ENCODE data around the gene HAND1.

HAND1 gene

DNA sequence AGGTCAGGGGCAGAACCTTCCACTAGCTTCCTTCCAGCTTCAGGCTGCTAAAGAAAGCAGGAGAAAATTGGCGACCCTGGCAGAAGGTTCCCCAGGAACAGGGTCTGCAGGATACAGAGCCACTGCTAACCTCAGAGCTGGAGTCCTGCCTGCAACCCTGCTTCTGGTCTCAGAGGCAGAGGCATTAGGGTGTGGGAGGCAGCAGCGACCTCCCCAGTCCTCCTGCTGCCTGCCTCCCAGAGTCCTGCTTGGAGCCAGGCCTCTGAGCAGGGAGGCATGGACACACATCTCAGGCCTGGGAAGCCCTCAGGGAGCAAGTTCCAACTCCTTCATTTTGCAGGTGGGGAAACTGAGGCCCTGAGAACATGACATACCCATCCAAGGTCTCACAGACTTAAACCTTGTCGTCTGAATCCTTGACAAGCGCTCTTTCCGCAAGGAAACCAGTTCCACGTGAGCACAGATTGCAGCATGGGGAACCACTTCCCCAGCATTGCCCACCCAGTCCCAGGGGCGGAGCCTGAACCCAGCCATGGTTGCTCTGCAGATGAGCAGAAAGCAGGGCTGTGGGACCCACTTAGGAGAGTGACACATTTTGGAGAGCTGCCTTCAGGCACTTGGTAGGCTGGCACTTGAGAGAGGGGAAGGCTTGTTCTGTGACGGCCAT lies 28.2 kb upstream of the HAND1 start:
- no peak for DNase-seq (ENCODE audit: low read depth, low spot score)

DNA sequence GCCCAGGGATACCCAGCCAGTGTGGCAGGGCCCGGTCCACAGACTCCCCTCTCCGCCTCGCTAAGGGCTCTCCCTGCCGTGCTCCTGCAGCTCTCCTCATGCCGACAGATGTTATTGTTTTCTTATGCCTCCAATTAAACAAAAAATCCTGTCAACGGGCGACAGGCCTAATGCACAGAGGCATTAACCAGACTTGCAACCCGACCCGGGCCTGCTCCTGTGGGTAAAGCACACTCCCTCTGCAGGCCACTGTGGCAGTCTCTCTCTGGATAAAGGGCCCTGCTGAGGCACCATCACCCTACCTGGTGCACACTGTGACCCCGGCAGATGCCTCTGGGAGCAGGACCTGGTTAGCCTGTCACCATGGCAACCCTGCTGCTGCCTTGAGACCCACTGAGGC lies 27.5 kb upstream of the HAND1 start:
- no peak for DNase-seq (ENCODE audit: low read depth, low spot score)

DNA sequence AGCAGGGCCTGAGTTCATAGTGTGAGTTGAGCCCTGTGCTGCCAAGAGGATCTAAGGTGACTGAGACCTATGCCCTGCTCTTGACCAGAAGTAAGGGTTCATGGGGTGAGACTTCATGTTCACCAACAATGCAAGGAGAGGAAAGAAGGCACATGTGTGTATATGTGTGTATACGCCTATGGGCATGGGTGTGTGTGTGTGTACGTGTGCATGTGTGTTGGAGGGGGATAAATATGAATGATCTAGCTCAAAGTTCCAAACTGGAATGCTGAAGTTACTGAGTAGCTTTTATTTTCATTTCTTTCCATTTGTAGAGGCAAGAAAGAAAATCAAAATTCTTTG lies 25.6 kb upstream of the HAND1 start:
- no peak for DNase-seq (ENCODE audit: low read depth, low spot score)

DNA sequence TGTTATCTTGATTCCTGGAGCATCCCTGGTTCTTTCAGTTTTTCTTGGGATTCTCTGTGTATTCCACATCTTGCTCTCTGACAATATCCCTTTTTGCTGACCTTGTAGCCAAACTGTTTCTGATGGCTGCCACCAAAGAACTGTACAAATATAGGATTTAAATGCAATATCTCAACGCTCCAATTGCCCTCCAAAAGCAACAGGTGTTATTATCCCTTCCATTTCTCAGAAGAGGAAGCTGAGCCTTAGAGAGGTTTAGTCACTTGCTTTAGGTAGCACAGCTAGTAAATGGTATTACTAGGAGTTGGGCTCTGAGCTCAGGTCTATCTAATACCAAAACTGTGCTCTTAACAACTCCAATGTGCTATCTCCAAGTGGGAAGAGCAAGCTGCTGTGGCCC lies 24.2 kb upstream of the HAND1 start:
- no peak for DNase-seq (ENCODE audit: low read depth, low spot score)

DNA sequence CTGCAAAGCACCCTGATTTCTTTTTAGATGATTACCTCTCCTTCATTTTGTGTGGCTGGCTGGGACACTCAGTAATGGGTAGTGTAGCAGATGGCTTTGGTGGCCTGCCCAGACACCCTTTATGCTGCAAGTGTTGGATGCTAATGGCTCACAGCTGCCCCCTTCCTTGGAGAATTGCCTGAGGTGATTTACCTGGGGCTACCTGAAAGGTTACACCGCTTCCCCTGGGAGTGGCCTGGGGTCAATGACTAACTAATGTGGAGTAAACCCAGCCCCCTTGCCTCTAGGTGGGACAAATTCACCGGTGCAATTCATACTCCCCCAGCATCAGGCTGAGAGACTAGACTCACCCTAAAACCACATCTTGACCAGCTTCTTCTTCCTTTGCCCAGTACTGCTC lies 23.5 kb upstream of the HAND1 start:
- no peak for DNase-seq (ENCODE audit: low read depth, low spot score)

DNA sequence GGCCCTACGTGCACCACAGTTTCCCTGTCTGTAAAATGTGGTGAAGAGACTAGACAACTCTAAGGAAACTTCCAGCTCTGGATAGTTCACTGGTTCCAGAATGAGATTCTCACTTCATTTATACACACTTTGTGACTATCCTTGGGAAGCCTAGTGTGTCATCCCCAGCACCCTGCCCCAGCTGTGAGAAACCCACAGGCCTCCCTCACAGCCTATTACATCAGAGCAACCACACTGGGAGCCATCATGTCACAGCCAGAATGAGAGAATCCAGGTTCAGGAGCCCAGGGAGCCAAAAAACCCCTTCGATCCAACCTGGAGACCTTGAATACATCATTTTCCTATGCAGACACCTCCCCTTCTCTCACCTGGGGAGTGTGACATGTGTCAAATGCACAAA lies 21.0 kb upstream of the HAND1 start:
- no peak for DNase-seq (ENCODE audit: low read depth, low spot score)

DNA sequence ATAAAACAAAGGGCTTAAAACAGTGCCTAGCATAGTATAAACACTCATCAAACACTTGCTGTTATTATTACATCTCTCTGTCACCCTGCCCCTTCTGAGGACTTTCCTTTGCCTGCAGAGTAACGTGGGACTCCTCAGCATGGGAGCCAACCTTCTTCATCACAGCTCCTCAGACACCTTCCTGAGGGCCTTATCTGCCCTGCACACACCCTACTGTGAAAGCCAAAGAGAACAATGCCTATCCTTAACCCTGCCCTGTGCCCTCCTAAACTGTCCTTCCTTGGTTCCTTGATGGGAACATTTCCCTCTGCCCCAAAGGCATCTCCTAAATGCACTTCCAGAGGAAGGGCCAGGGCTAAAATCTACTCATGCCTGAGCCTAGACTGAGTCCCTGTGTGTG lies 20.6 kb upstream of the HAND1 start:
- no peak for DNase-seq (ENCODE audit: low read depth, low spot score)

DNA sequence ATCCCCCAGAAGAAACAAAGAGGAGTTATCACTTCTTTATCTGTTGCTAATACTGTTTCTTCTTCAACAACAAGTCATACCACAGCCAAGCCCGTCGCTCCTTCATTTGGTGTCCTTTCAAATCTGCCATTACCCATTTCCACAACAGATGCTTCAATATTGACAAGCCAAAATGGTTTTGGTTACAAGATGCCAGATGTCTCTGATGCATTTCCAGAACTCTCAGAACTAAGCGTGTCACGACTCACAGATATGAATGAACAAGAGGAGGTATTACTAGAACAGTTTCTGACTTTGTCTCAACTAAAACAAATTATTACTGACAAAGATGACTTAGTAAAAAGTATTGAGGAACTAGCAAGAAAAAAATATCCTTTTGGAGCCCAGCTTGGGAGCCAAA lies 16.0 kb upstream of the HAND1 start:
- no peak for DNase-seq (ENCODE audit: low read depth, low spot score)

DNA sequence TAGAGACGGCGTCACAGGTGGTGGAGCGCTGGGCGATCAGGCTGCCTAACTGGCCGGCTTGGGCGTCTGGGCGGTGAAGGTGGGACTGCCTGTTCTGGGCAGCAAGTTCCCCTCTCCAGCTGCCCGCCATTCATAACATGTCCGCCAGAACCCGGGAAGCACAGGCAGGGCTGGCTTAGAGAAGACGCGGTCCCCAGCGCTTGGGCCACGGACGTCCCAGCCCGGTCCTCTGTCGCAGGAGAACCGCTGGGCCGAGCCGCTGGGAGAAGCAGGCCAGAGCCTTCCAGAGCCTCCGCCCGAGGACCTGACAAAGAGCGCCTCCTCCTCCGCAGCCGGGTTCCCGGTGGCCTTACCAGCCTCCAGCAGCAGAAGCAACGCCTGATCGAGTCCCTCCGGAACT lies 15.2 kb upstream of the HAND1 start:
- no peak for DNase-seq (ENCODE audit: low read depth, low spot score)

DNA sequence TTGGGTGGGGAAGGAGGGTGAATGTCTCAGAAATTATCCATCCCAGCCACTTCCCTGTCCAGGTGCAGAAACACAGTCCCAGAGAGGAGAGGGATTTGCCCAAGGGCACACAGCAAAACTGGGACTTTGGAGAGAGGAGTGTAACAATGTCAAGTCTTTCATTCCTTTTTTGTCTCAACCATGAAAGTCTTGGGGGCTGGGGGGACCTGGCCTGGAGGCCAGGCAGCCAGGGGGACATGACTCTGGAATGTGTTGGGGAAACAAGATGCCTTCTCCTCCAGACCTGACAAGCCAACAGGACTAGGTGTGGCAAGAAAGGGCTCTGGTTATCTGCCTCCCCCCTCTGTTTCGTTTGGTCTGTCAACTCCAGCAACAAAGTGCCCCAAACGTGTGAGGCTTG lies 13.9 kb upstream of the HAND1 start:
- DNase-seq (ENCODE audit: low read depth, low spot score) = no peak

DNA sequence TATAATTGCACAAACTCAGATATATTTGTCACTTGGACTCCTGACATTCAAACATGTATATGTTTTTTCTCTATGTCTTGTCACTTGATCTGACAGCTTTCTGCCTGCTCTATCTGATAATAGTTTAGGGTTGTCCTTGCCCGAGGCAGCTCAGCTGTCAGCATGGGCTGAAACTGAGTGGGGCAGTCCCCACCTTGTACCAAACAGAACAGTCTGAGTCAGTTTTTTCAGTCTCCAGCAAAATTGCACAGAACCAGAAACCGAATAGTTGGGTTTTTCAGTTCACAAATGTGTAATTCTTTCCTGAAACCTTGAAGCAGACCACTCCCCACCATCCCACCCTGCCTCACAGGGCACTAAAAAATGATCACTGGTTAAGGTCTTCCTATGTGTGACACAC lies 9.5 kb upstream of the HAND1 start:
- DNase-seq (ENCODE audit: low read depth, low spot score) = no peak

DNA sequence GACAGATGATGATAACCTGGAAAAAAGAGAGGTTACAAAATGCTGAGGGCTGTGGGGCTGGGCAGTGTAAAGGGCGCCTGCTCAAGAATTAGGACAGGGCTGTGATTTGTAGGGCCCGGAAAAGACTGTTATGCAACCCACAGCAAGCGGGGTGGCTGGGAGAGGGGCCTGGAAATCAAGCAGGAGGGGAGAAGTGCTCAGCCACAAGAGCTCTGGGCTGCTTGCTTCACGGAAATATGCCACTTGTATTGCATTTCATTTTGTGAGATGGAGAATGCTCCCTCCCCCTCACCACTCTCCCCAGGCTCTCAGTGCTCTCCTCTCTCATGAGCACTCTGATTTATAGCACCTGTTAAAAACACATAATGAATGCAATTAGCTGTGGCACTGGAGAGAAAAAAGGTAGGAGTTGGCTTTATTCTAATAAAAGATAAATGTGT lies 8.4 kb upstream of the HAND1 start:
- no peak for DNase-seq (ENCODE audit: low read depth, low spot score)

DNA sequence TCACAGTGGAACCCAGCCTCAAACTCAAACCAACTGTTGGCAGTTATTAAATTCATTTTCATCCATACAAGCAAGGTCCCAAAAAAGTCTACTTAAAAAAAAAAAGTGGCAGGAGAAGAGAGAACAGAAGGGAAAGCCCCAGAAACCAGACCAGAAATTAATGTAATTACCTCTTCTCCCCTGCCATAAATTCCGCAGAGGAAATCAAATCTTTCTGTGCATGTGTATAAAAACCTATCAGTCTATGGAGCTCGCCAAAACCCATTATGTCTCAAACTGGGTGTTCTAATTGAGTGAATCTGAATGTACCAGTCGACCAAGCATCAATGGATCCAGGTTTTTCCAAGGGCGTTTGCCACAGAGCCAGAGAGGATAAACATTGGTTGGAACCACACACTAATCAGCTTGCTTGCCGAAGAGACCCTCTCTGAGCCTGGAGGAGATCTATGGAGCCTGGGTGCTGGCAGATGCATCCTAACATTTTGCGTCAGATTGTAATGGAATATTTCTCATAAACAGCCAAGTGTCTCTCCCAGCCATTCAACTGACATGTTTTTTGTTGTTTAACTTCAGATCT lies 7.9 kb upstream of the HAND1 start:
- DNase-seq (ENCODE audit: low read depth, low spot score) = no peak

DNA sequence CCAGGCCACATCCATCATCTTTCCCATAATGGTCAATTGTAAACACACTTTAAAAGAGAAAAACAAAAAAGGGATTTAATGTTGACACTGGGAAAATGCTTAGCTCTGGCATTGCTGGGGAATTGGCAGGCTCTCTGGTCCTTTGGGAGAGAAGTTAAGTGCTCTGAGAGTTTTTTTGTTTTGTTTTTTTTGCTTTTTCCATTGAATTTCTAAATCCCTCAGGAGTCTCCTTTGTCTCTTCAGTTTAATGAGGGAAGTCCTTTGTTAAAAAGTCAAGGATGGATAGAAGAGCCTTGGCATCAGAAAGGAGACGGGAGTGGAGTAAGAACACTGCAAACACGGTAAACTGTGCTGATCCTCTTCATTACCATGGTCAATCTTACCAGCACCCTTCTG lies 7.1 kb upstream of the HAND1 start:
- no peak for DNase-seq (ENCODE audit: low read depth, low spot score)

DNA sequence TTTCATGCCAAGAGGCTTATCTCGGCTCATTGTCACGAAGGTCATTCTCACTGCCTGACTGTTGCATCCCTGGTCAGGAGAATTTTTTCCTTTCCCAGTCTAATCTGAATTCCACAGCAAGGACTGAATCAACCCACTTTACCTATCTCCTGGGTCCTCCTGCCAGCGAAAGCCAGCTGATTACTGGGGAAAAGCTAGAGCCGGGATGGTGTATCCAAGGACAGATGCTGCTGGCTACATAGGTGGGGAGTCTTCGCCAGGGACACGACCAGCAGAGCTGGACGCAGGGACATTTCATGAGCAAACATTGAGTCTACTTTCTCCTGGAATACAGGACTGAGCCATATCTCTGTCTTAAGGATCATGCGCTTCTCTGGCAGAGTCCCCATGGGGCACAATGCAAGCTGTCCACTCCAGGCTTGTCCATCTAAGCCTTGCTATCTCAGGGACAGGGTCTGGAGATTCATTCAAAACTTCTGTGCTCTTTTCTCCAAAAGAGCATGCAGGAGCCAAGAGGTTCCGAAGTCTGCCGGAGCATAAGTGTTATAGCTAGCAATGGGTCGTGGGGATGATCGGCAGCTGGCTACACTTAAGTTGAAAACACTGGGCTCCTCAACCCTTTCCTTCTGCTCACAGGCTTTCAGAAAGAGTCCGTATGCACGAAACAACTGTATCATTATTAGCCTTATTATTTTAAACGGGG lies 6.5 kb upstream of the HAND1 start:
- DNase-seq (ENCODE audit: low read depth, low spot score) = no peak

DNA sequence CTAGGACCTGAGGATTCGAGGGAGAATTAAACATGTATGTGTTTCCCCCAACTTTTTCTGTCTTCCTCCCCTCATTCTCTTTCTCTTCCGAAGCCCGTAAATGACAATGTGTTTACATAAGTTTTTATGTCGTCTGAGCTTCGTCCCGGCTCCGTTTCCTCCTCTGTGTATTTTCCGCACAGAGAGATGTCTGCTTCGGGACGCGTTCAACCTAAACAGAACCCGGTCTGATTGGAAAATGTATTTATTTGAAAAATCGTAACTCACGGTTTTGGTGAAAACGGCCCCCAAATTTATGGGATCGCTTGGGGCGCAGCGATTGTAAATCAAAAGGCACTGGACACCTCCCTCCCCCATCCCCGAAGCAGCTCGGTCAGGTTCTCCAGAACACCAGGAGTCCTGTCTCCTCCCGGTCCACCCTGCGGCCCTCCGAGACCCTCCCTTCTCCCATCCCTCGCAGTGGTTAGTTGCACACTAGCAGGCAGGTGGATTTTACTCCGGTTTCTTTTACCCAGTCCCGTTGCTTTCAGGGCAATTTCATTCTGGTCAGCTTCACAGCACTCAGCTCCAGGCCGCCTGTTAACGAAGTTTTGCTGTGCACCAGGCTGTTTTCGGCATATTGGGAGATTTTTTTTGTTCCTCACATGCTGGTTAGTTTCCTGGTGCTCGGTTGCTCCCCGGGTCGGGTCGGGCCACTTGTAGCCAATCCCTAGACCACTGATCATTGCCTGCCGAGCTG lies 5.8 kb upstream of the HAND1 start:
- no peak for DNase-seq (ENCODE audit: low read depth, low spot score)

DNA sequence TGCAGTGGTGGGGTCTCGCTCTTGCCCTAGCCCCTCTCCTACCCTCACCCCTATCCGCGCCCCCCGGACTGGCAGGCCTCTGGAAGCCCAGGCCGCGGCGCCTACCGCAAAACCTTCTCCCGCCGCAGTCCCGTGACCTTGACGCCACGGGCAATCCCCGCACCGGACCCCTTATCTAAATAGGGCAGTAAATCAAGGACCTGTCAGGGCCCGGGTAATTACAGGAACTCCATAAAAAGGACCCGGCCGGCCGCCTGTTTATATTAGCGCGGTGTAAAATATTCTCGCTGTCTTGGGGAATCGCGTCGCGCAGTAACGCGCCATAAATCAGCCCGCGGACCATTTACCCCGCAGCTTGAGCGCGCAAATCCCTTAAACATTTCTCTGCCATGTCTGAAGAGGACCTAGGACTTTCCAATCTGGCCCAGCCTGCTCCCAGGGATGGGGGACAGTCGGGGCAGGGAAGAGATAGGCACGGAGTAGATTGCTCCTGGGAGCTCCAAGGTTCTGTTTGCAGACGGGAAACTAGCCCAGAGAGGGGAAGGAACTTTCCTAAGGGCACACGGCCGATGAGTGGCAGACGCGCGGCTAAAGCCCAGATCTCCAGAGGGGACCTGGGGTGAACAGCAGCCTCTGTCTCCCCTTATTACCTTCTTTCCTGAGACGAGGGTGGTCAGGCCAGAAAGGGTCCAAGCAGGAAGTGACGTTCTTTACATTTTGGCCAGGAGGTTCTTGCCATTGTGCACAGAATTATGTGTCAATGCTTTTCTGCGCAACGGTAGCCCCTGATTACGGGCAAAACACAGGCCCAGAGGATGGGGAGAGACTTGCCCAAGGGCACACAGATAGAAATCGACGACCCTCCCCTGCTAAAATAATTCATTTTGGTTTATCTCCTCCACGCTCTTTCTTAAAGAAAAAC lies 4.8 kb upstream of the HAND1 start:
- no peak for DNase-seq (ENCODE audit: low read depth, low spot score)

DNA sequence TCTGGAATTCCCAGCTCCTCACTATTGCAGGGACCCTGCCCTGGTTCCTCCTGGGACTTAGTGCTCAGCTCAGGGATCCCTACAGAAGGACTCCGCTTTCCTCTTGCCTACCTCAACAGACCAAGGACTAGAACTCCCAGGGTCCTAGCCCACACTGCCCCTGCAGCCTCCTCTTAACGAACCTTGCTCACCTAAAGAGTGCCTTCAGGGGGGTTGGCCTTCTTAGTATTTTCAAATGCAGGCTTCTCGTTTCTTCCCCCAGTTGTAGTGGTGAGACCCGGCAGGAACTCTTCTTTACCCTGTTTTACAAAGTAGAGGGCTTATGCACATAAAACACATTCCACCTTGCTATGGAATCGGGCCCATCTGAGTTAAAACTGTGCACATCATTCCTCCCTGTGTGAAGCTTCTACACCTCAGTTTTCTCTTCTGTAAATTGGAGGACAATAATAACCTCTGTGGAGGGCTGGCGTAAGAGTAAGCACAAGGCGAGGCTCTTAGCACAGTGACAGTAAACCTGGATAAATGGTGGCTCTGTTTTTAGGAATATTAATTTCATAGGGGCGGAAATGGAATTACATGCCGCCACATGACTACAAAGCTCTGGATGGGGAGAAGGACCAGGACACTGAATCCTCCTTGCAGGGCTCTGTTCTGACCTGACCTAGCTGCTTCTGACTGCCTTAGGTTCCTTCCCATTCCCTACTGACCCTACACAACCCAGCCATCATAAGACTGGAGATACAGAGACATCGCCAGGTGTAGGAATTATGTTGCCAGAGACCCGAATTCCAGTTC lies 3.8 kb upstream of the HAND1 start:
- DNase-seq (ENCODE audit: low read depth, low spot score) = no peak

DNA sequence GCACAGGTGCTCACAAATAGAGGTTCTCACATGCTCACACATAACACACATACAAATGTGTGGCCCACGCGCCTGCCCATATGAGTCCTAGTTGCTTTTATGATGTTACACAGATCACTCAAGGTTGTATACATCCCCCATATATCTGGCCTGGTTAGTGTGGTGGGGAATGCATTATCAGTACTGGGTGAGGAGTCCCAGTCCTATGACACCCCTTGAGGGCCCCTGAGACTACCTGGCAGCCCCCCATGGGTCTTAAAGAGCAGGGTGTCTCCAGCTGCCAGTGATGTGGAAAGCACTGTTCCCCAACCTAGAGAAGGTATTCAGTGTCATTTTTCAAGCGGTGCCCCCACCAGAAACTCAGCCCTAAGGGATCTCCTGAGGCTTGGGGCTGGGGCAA lies 2.8 kb upstream of the HAND1 start:
- DNase-seq (ENCODE audit: low read depth, low spot score) = no peak

DNA sequence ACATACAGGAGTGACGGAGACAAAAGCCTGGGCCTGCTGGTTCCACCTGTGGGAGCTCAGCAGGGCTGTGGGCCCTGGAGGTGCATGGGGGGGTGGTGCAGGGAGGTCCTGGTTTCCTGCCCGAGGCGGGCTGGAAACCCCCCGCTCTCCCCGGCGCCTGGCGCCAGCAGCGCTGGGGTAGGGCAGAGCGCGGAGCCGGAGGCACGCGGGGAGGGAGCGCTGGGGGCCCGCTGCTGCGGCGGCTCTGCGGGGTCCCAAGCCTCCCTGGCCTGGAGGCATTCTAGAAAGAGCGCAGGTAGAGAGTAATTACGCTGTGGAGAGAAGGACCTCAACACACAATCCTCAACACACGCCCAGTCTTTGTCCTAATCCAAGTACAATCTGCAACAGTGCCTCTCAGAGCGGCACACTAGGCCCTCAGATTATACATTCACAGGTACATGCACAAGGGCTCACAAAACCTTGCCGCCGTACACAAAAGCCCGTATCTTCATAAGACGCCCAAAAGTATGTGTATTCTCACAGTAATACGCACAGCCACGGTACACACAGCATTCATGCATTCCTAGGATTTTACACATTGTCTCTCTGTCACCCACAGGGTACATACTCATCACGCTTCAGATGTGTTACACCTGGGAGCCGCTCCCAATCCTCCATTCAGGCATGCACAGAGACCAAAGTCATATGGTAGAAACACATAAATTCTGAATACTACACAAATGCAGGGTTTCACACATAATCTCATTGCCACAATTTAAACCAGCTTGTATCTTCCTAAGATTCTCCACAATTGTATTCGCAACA lies 2.1 kb upstream of the HAND1 start:
- no peak for DNase-seq (ENCODE audit: low read depth, low spot score)

All from brain pericyte (primary cell).